Effector memory CD8-positive, alpha-beta T cell (primary cell): ENCODE measurements around the gene ARF3.

Experiments used
- ATAC-seq: fragments of 150-1000 bp; cut with Tn5 transposase; replicated peaks from 2 replicates; pipeline ENCODE4 v1.10.0; 2021; ENCODE audit warnings: mild to moderate bottlenecking, moderate library complexity
- DNase-seq, 3 experiments: peaks; one replicate each; pipeline ENCODE4 v3.0.0; 2021
- H3K27ac Mint-ChIP-seq, 2 donors: one replicate each; pipeline ENCODE4 v1.8.0; 2022; ENCODE audit warnings: mild to moderate bottlenecking in 2 of 2, mixed read lengths in 2 of 2, moderate library complexity in 2 of 2
- H3K27me3 Mint-ChIP-seq, 2 donors: one replicate each; pipeline ENCODE4 v1.8.0; 2022; ENCODE audit warnings: mixed read lengths in 2 of 2
- H3K36me3 Mint-ChIP-seq: one replicate; pipeline ENCODE4 v1.8.0; 2022; ENCODE audit warnings: mild to moderate bottlenecking, moderate library complexity, mixed read lengths; ENCODE audit not compliant: insufficient read depth
- H3K4me1 Mint-ChIP-seq, 2 donors: one replicate each; pipeline ENCODE4 v1.8.0; 2022; ENCODE audit warnings: low read depth in 2 of 2, mixed read lengths in 2 of 2
- H3K4me3 Mint-ChIP-seq, 2 donors: one replicate each; pipeline ENCODE4 v1.8.0; 2022; ENCODE audit warnings: mild to moderate bottlenecking in 2 of 2, mixed read lengths in 2 of 2, moderate library complexity in 2 of 2
- H3K9me3 Mint-ChIP-seq, 2 donors: one replicate each; pipeline ENCODE4 v1.8.0; 2022; ENCODE audit warnings: mixed read lengths in 2 of 2

ARF3 gene

GRCh38 chr12:48946943-48947342 is 10.3 kb downstream of the ARF3 start:
- H3K9me3 Mint-ChIP-seq, result no peaks in the 10 kb centered on the region
- ATAC-seq (no peak), DNase-seq (no peak)
- peaks cover 19 to 20% of the 10 kb centered on the region in 2 donors for H3K4me1 Mint-ChIP-seq
- peaks cover 9% of the 10 kb centered on the region for H3K36me3 Mint-ChIP-seq
- no peak overlapping the region for H3K4me3 Mint-ChIP-seq
- peak overlapping the region; percentile 27 to 41 for H3K27ac Mint-ChIP-seq
- H3K27me3 Mint-ChIP-seq, result no peaks in the 10 kb centered on the region

- no peak for DNase-seq
- Mint-ChIP-seq H3K27me3 (no peaks in the 10 kb centered on the region), H3K4me3 (no peak overlapping the region), H3K27ac (peak overlapping the region in 1 of 2 donors; percentile 41), H3K4me1 (peaks cover 19 to 20% of the 10 kb centered on the region in 2 donors), H3K36me3 (peaks cover 14% of the 10 kb centered on the region), H3K9me3 (no peaks in the 10 kb centered on the region)
- ATAC-seq, result no peak
Measured at GRCh38 chr12:48946205-48946604, 11.1 kb downstream of the ARF3 start.

DNA sequence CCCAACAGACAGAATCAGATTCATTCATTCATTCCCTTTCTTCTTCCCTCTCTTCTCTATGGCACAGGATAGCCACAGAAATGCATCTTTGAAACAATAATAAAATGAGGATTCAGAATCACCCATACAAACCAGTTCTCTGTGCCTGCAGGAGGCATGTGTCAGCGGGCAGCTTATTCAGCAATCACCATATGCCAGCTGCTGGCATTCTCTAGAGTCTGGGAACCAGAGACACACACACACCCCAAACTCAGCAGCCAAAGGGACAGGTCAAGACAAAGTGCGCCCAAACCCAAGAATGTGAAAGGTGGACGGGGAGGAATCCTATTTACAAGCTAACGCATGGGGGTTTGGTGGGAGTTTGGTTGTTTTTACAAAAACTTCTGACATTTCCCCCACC is 14.1 kb downstream of the ARF3 start:
- no peaks in the 10 kb centered on the region for H3K27me3 Mint-ChIP-seq
- DNase-seq, result no peak
- H3K9me3 Mint-ChIP-seq, result no peaks in the 10 kb centered on the region
- H3K4me1 Mint-ChIP-seq, result peaks cover 12 to 14% of the 10 kb centered on the region in 2 donors
- H3K36me3 Mint-ChIP-seq, result peaks cover 24% of the 10 kb centered on the region
- H3K27ac Mint-ChIP-seq, result peak overlapping the region; percentile 12 to 44
- no peak overlapping the region for H3K4me3 Mint-ChIP-seq
- ATAC-seq, result no peak

- Mint-ChIP-seq H3K27ac (peak overlapping the region in 1 of 2 donors; percentile 60), H3K4me3 (no peak overlapping the region), H3K4me1 (peaks cover 18 to 28% of the 10 kb centered on the region in 2 donors), H3K27me3 (no peaks in the 10 kb centered on the region), H3K9me3 (no peaks in the 10 kb centered on the region), H3K36me3 (peaks cover 24% of the 10 kb centered on the region)
- no peak for ATAC-seq
- no peak for DNase-seq
Measured at GRCh38 chr12:48940181-48940580, 17.1 kb downstream of the ARF3 start.

DNA sequence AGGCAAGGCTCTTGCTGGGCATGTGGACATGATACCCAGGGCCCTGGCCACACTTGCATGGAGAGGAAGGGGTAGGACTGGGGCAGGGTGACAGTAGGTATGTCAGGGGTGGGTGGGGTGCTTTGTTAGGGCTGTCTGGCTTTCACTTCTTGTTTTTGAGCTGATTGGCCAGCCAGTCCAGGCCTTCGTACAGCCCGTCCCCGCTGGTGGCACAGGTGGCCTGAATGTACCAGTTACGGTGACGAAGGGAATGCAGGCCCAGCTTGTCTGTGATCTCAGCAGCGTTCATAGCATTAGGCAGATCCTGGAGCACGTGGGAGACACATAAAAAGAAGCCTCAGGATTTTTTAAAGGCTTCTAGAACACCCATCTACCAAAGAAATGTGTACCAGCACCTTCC is 18.5 kb downstream of the ARF3 start:
- no peak overlapping the region for H3K27ac Mint-ChIP-seq
- no peaks in the 10 kb centered on the region for H3K27me3 Mint-ChIP-seq
- DNase-seq (no peak), ATAC-seq (no peak)
- peaks cover 31% of the 10 kb centered on the region for H3K36me3 Mint-ChIP-seq
- no peaks in the 10 kb centered on the region for H3K9me3 Mint-ChIP-seq
- H3K4me3 Mint-ChIP-seq, result no peak overlapping the region
- peaks cover 27 to 33% of the 10 kb centered on the region in 2 donors for H3K4me1 Mint-ChIP-seq

DNA sequence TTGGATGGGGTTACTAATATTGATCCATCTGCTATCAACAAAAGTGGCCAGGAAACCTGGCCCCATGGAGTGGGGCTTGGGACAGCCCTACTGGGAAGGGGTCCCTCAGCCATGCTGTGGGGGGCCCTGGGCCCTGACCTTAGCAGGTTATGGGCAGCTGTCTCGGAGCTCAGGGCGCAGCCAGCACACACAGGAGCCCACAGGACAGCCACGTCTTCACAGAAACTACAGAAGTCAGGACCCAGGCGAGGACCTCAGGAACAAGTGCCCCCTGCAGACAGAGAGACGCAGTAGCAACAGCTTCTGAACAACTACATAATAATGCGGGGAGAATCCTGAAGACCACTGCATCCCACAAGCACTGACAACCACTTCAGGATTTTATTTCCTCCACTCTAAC is 20.1 kb downstream of the ARF3 start:
- DNase-seq (no peak), ATAC-seq (no peak)
- peak overlapping the region; percentile 96 for H3K27ac Mint-ChIP-seq
- H3K9me3 Mint-ChIP-seq, result no peaks in the 10 kb centered on the region
- H3K4me3 Mint-ChIP-seq, result no peak overlapping the region
- peaks cover 35% of the 10 kb centered on the region for H3K36me3 Mint-ChIP-seq
- H3K4me1 Mint-ChIP-seq, result peaks cover 39% of the 10 kb centered on the region in 2 donors
- H3K27me3 Mint-ChIP-seq, result no peaks in the 10 kb centered on the region

- Mint-ChIP-seq H3K27me3 (no peaks in the 10 kb centered on the region), H3K4me3 (no peak overlapping the region), H3K36me3 (peaks cover 31% of the 10 kb centered on the region), H3K4me1 (peaks cover 39% of the 10 kb centered on the region in 2 donors), H3K9me3 (no peaks in the 10 kb centered on the region), H3K27ac (peak overlapping the region; percentile 96)
- peak; percentile 85 to 90 (median 88) for DNase-seq
- ATAC-seq, result peak; percentile 26
Measured at GRCh38 chr12:48936379-48936979, 20.8 kb downstream of the ARF3 start.

DNA sequence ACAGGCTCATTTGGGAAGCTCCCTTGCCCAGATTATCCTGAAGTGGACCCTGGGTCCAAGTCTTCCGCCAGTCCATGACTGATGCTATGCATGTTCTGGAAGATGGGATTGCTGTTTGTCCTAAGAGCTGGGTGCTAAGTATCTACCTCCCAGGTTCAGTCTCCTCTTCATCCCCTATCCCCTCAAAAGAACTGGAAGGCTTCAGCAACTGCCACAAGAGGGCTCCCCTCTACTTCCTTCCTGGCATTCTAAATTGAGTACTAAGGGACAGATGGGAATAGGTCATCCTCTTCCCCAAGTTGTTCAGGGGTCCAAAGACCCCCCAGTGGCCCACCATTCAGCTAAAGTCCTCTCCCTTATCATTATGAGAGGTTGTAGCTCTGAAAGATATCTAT is 23.0 kb downstream of the ARF3 start:
- Mint-ChIP-seq H3K4me1 (peaks cover 51 to 54% of the 10 kb centered on the region in 2 donors), H3K27me3 (no peaks in the 10 kb centered on the region), H3K9me3 (no peaks in the 10 kb centered on the region), H3K4me3 (peak overlapping the region; percentile 66 to 85), H3K36me3 (peaks cover 30% of the 10 kb centered on the region), H3K27ac (peak overlapping the region; percentile 96)
- DNase-seq (no peak), ATAC-seq (no peak)

DNA sequence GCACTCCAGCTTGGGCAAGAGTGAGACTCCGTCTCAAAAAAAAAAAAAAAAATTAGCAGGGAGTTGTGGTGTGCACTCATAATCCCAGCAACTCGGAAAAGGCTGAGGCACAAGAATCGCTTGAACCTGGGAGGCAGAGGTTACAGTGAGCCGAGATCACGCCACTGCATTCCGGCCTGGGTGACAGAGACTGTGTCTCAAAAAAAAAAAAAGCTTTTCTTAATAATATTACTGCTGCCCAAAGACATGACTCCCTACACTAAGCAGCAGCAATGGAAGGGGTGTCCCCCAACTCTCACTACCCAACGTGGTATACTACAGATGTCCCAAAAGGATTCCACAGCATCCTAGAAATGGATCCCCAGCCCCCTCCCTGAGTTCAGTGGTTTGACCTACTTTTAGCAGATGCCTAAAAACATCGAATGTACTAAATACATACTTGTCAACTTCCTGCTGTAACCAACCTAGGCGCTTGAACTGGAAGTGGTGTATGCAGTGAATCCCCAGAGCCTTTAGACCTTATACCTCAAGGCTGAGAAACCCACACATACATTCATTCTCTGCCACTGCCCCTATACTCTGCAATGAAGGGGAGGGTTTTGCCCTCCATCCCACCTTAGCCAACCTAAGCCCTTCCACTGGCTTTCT is 23.5 kb downstream of the ARF3 start:
- peak; percentile 51 to 55 (median 52) for DNase-seq
- H3K27ac Mint-ChIP-seq, result peak overlapping the region; percentile 96

GRCh38 chr12:48932878-48933277 is 24.4 kb downstream of the ARF3 start:
- Mint-ChIP-seq H3K4me3 (peak overlapping the region; percentile 66 to 85), H3K27ac (peak overlapping the region; percentile 96), H3K9me3 (no peaks in the 10 kb centered on the region), H3K36me3 (peaks cover 22% of the 10 kb centered on the region), H3K27me3 (no peaks in the 10 kb centered on the region), H3K4me1 (peaks cover 51 to 54% of the 10 kb centered on the region in 2 donors)
- DNase-seq (peak in 1 of 3 experiments; percentile 15), ATAC-seq (peak; percentile 34)

More for the DNA sequence above, 23.5 kb downstream of the ARF3 start:
- no peaks in the 10 kb centered on the region for H3K27me3 Mint-ChIP-seq
- H3K9me3 Mint-ChIP-seq, result no peaks in the 10 kb centered on the region
- peaks cover 25% of the 10 kb centered on the region for H3K36me3 Mint-ChIP-seq
- peak; percentile 93 for ATAC-seq
- H3K4me1 Mint-ChIP-seq, result peaks cover 51 to 54% of the 10 kb centered on the region in 2 donors
- H3K4me3 Mint-ChIP-seq, result peak overlapping the region; percentile 66 to 85

- peak overlapping the region in 1 of 2 donors; percentile 82 for H3K27ac Mint-ChIP-seq
- peaks cover 22% of the 10 kb centered on the region for H3K36me3 Mint-ChIP-seq
- no peaks in the 10 kb centered on the region for H3K27me3 Mint-ChIP-seq
- no peak for DNase-seq
- no peaks in the 10 kb centered on the region for H3K9me3 Mint-ChIP-seq
- H3K4me1 Mint-ChIP-seq, result peaks cover 48 to 56% of the 10 kb centered on the region in 2 donors
- peak overlapping the region in 1 of 2 donors; percentile 6 for H3K4me3 Mint-ChIP-seq
- no peak for ATAC-seq
Measured at GRCh38 chr12:48930475-48930874, 26.8 kb downstream of the ARF3 start.

DNA sequence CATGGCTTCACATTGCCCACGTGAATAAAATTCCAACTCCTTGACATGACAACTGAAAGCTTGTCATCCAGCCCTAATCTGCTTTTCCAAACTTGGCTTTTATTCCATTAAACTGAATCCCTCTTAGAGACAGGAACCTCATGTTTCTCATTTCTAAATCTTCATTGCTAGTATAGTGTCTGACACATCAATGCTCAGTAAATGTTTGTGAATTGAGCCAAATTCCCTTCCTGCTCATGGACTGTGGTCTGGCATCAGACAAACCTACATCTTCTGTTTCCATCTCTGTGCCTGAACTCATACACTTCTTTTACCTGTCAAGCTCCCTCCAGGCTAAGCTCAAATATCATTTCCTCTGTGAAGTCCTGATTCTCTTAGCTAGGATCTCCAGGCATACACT is 27.7 kb downstream of the ARF3 start:
- Mint-ChIP-seq H3K27ac (no peak overlapping the region), H3K9me3 (no peaks in the 10 kb centered on the region), H3K27me3 (no peaks in the 10 kb centered on the region), H3K4me3 (no peak overlapping the region), H3K36me3 (peaks cover 26% of the 10 kb centered on the region), H3K4me1 (peaks cover 43 to 53% of the 10 kb centered on the region in 2 donors)
- DNase-seq (no peak), ATAC-seq (no peak)

DNA sequence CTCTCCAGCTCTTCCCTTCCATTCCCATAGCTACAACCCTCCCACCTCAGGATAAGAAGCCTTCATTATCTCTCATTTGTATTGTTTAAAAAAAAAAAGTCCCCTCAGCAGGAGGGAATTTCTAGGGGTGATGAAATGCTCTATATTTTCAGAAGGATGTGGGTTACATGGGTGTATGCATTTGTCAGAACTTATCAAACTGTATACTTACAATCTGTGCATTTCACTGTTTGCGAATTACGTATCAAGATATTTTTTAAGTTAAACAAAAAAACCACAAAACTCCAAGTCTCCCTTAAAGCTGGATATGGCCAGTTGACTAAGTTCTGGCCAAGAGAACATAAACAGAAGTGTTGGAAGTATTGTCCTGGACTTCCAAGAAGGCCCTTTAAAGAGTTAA is 30.0 kb downstream of the ARF3 start:
- peak overlapping the region; percentile 94 to 97 for H3K27ac Mint-ChIP-seq
- no peak for ATAC-seq

More for the DNA sequence above, 30.0 kb downstream of the ARF3 start:
- Mint-ChIP-seq H3K36me3 (peaks cover 41% of the 10 kb centered on the region), H3K4me1 (peaks cover 38 to 46% of the 10 kb centered on the region in 2 donors), H3K4me3 (peak overlapping the region; percentile 41 to 61), H3K27me3 (no peaks in the 10 kb centered on the region), H3K9me3 (no peaks in the 10 kb centered on the region)
- DNase-seq, result no peak
